ENCODE data around the gene NKX1-1.

Gene NKX1-1

GRCh38 chr4:1403591-1404572, 2.4 kb downstream of the NKX1-1 start:
- no peak overlapping the region for H2BK12ac ChIP-seq (ENCODE audit: low read length)
- no peak overlapping the region for H3K4me2 ChIP-seq (ENCODE audit: insufficient read depth, low read length, poor library complexity, severe bottlenecking)
- H3K36me3 ChIP-seq (replicated peaks in 1 of 2; ENCODE audit: control insufficient read depth in 2 of 2, insufficient read depth in 2 of 2, low read length in 2 of 2) = no peaks in the 10 kb centered on the region
- H2AK5ac ChIP-seq (ENCODE audit: low read depth, low read length) = peak overlapping the region; percentile 28
- peaks cover 0 to 15% of the 10 kb centered on the region in 2 donors for H3K9me3 ChIP-seq (replicated peaks in 1 of 2; ENCODE audit: control insufficient read depth in 2 of 2, insufficient read depth in 1 of 2, low read depth in 1 of 2, low read length in 2 of 2)
- no peaks in the 10 kb centered on the region for H3K4me1 ChIP-seq (ENCODE audit: control insufficient read depth in 2 of 2, insufficient read depth in 1 of 2, low read depth in 1 of 2, low read length in 2 of 2)
- H3K27ac ChIP-seq (replicated peaks; ENCODE audit: low read length) = no peak overlapping the region
- H2BK120ac ChIP-seq (ENCODE audit: low read depth, low read length) = no peak overlapping the region
- H3K9ac ChIP-seq (ENCODE audit: low read depth, low read length, poor library complexity) = peak overlapping the region; percentile 44
- no peak overlapping the region for H3K18ac ChIP-seq (ENCODE audit: low read length)
- no peak overlapping the region for H3K4me3 ChIP-seq (ENCODE audit: low read length in 2 of 2)
- no peak overlapping the region for H2AFZ ChIP-seq (ENCODE audit: low read length)
- H2BK5ac ChIP-seq (ENCODE audit: low read length) = no peak overlapping the region
- no peak overlapping the region for H3K14ac ChIP-seq (ENCODE audit: low read length)
- no CpG with 5 or more reads among the region's 107 CpGs for WGBS, 2 donors (ENCODE audit: extremely low coverage in 2 of 2, insufficient read length in 2 of 2, insufficient replicate concordance in 1 of 2)
- peaks cover 47 to 89% (median 72%) of the 10 kb centered on the region in 3 experiments for H3K27me3 ChIP-seq (ENCODE audit: control insufficient read depth in 3 of 3, insufficient read depth in 3 of 3, low read depth in 1 of 3, low read length in 3 of 3)
- peak overlapping the region; percentile 91 for H3K23ac ChIP-seq (ENCODE audit: low read depth, low read length, poor library complexity)
- no peak overlapping the region for H3K4ac ChIP-seq (ENCODE audit: low read length)
- no peak overlapping the region for H4K8ac ChIP-seq (ENCODE audit: low read depth, low read length)
- DNase-seq (ENCODE audit: low spot score) = no peak
- no peak overlapping the region for H2BK15ac ChIP-seq (ENCODE audit: low read length)
- no peak overlapping the region for H4K91ac ChIP-seq (ENCODE audit: low read depth, low read length, poor library complexity)
- peaks cover 3% of the 10 kb centered on the region for H3K79me1 ChIP-seq (ENCODE audit: low read depth, low read length)

DNA sequence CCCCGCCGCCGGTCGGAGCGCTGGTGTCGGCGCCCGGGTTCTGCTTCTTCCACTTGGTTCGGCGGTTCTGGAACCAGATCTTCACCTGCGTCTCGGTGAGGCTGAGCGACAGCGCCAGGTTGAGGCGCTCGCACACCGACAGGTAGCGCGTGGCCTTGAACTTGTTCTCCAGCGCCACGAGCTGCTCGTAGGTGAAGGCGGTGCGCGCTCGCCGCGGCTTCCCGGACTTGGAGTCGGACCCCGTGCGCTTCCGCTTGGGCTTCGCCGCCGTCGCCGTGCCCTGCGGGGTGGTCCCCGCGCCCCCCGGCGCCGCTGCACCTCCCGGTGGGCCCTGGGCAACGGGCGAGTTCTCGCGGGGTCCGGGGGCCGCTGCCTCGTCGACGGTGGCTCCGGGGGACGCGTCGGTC, 3.1 kb downstream of the NKX1-1 start:
- Histone ChIP-seq H3K4me3 (ENCODE audit: low read length in 2 of 2) (peak overlapping the region in 1 of 2 donors; percentile 33), H3K79me1 (ENCODE audit: low read depth, low read length) (peaks cover 3% of the 10 kb centered on the region), H3K23ac (ENCODE audit: low read depth, low read length, poor library complexity) (peak overlapping the region; percentile 91), H3K36me3 (replicated peaks in 1 of 2; ENCODE audit: control insufficient read depth in 2 of 2, insufficient read depth in 2 of 2, low read length in 2 of 2) (no peaks in the 10 kb centered on the region), H2AK5ac (ENCODE audit: low read depth, low read length) (no peak overlapping the region), H2BK12ac (ENCODE audit: low read length) (no peak overlapping the region), H3K14ac (ENCODE audit: low read length) (no peak overlapping the region), H3K27me3 (ENCODE audit: control insufficient read depth in 3 of 3, insufficient read depth in 3 of 3, low read depth in 1 of 3, low read length in 3 of 3) (peaks cover 40 to 82% (median 67%) of the 10 kb centered on the region in 3 experiments), H3K4me2 (ENCODE audit: insufficient read depth, low read length, poor library complexity, severe bottlenecking) (no peak overlapping the region), H2BK15ac (ENCODE audit: low read length) (no peak overlapping the region), H2BK120ac (ENCODE audit: low read depth, low read length) (no peak overlapping the region), H2AFZ (ENCODE audit: low read length) (no peak overlapping the region), H2BK5ac (ENCODE audit: low read length) (no peak overlapping the region), H3K4me1 (ENCODE audit: control insufficient read depth in 2 of 2, insufficient read depth in 1 of 2, low read depth in 1 of 2, low read length in 2 of 2) (no peaks in the 10 kb centered on the region), H4K91ac (ENCODE audit: low read depth, low read length, poor library complexity) (no peak overlapping the region), H3K4ac (ENCODE audit: low read length) (no peak overlapping the region), H3K9me3 (replicated peaks in 1 of 2; ENCODE audit: control insufficient read depth in 2 of 2, insufficient read depth in 1 of 2, low read depth in 1 of 2, low read length in 2 of 2) (peaks cover 5 to 18% of the 10 kb centered on the region in 2 donors), H3K27ac (replicated peaks; ENCODE audit: low read length) (no peak overlapping the region), H3K18ac (ENCODE audit: low read length) (no peak overlapping the region), H3K9ac (ENCODE audit: low read depth, low read length, poor library complexity) (no peak overlapping the region), H4K8ac (ENCODE audit: low read depth, low read length) (no peak overlapping the region)
- WGBS, 2 donors (ENCODE audit: extremely low coverage in 2 of 2, insufficient read length in 2 of 2, insufficient replicate concordance in 1 of 2) = no CpG with 5 or more reads among the region's 58 CpGs
- no peak for DNase-seq (ENCODE audit: low spot score)

DNA sequence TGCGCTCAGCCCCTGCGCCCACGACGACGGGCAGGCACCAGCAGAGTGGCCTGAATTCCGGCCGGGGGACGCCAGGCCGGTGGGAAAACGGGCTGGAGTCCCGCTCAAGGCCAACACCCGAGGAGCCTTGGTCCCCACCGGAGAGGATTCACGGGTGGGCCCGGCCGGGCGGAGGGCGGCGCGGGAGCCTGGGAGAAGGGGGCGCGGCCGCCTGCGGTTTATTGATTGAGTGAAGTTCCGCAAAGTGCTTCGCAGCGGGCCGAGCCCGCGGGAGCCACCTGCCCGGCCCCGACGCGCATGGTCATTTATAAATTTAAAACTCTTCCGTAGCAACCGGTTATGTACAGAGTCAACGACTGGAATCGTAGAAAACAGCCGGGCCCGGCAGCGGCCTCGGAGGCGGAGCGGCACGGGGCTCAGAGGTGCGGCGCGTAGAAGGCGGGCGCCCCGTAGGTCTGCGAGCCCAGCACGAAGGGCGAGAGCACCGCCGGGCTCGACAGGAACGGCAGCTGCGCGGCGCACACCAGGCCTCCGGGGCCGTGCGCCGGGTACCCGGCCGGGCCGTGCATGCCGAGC, 3.6 kb downstream of the NKX1-1 start:
- Histone ChIP-seq H2BK5ac (ENCODE audit: low read length) (no peak overlapping the region), H2AK5ac (ENCODE audit: low read depth, low read length) (no peak overlapping the region), H3K27ac (replicated peaks; ENCODE audit: low read length) (no peak overlapping the region), H2BK12ac (ENCODE audit: low read length) (peak overlapping the region; percentile 10), H3K18ac (ENCODE audit: low read length) (peak overlapping the region; percentile 64), H3K9me3 (replicated peaks in 1 of 2; ENCODE audit: control insufficient read depth in 2 of 2, insufficient read depth in 1 of 2, low read depth in 1 of 2, low read length in 2 of 2) (peaks cover 5 to 17% of the 10 kb centered on the region in 2 donors), H3K79me1 (ENCODE audit: low read depth, low read length) (peaks cover 3% of the 10 kb centered on the region), H4K8ac (ENCODE audit: low read depth, low read length) (no peak overlapping the region), H2BK15ac (ENCODE audit: low read length) (no peak overlapping the region), H3K4me1 (ENCODE audit: control insufficient read depth in 2 of 2, insufficient read depth in 1 of 2, low read depth in 1 of 2, low read length in 2 of 2) (no peaks in the 10 kb centered on the region), H3K4me2 (ENCODE audit: insufficient read depth, low read length, poor library complexity, severe bottlenecking) (no peak overlapping the region), H3K23ac (ENCODE audit: low read depth, low read length, poor library complexity) (peak overlapping the region; percentile 81), H3K14ac (ENCODE audit: low read length) (no peak overlapping the region), H3K36me3 (replicated peaks in 1 of 2; ENCODE audit: control insufficient read depth in 2 of 2, insufficient read depth in 2 of 2, low read length in 2 of 2) (no peaks in the 10 kb centered on the region), H3K27me3 (ENCODE audit: control insufficient read depth in 3 of 3, insufficient read depth in 3 of 3, low read depth in 1 of 3, low read length in 3 of 3) (peaks cover 36 to 77% (median 61%) of the 10 kb centered on the region in 3 experiments), H3K4me3 (ENCODE audit: low read length in 2 of 2) (no peak overlapping the region), H2AFZ (ENCODE audit: low read length) (no peak overlapping the region), H3K9ac (ENCODE audit: low read depth, low read length, poor library complexity) (no peak overlapping the region), H3K4ac (ENCODE audit: low read length) (no peak overlapping the region), H2BK120ac (ENCODE audit: low read depth, low read length) (no peak overlapping the region), H4K91ac (ENCODE audit: low read depth, low read length, poor library complexity) (no peak overlapping the region)
- WGBS, 2 donors (ENCODE audit: extremely low coverage in 2 of 2, insufficient read length in 2 of 2, insufficient replicate concordance in 1 of 2) = no CpG with 5 or more reads among the region's 69 CpGs
- DNase-seq (ENCODE audit: low spot score) = no peak

GRCh38 chr4:1402021-1402515, 4.2 kb downstream of the NKX1-1 start:
- peak overlapping the region; percentile 81 for H3K23ac ChIP-seq (ENCODE audit: low read depth, low read length, poor library complexity)
- H3K27me3 ChIP-seq (ENCODE audit: control insufficient read depth in 3 of 3, insufficient read depth in 3 of 3, low read depth in 1 of 3, low read length in 3 of 3) = peaks cover 30 to 72% (median 56%) of the 10 kb centered on the region in 3 experiments
- H2AK5ac ChIP-seq (ENCODE audit: low read depth, low read length) = peak overlapping the region; percentile 37
- H2BK5ac ChIP-seq (ENCODE audit: low read length) = no peak overlapping the region
- H3K79me1 ChIP-seq (ENCODE audit: low read depth, low read length) = peaks cover 3% of the 10 kb centered on the region
- H3K4me1 ChIP-seq (ENCODE audit: control insufficient read depth in 2 of 2, insufficient read depth in 1 of 2, low read depth in 1 of 2, low read length in 2 of 2) = no peaks in the 10 kb centered on the region
- H3K27ac ChIP-seq (replicated peaks; ENCODE audit: low read length) = no peak overlapping the region
- H2AFZ ChIP-seq (ENCODE audit: low read length) = no peak overlapping the region
- peaks cover 8 to 20% of the 10 kb centered on the region in 2 donors for H3K9me3 ChIP-seq (replicated peaks in 1 of 2; ENCODE audit: control insufficient read depth in 2 of 2, insufficient read depth in 1 of 2, low read depth in 1 of 2, low read length in 2 of 2)
- no peak overlapping the region for H3K9ac ChIP-seq (ENCODE audit: low read depth, low read length, poor library complexity)
- no peaks in the 10 kb centered on the region for H3K36me3 ChIP-seq (replicated peaks in 1 of 2; ENCODE audit: control insufficient read depth in 2 of 2, insufficient read depth in 2 of 2, low read length in 2 of 2)
- no peak overlapping the region for H4K8ac ChIP-seq (ENCODE audit: low read depth, low read length)
- no peak for DNase-seq (ENCODE audit: low spot score)
- H2BK15ac ChIP-seq (ENCODE audit: low read length) = no peak overlapping the region
- H2BK120ac ChIP-seq (ENCODE audit: low read depth, low read length) = no peak overlapping the region
- peak overlapping the region; percentile 64 for H3K18ac ChIP-seq (ENCODE audit: low read length)
- H3K14ac ChIP-seq (ENCODE audit: low read length) = no peak overlapping the region
- WGBS, 2 donors (ENCODE audit: extremely low coverage in 2 of 2, insufficient read length in 2 of 2, insufficient replicate concordance in 1 of 2) = no CpG with 5 or more reads among the region's 24 CpGs
- H2BK12ac ChIP-seq (ENCODE audit: low read length) = peak overlapping the region; percentile 10
- H4K91ac ChIP-seq (ENCODE audit: low read depth, low read length, poor library complexity) = no peak overlapping the region
- H3K4ac ChIP-seq (ENCODE audit: low read length) = no peak overlapping the region
- no peak overlapping the region for H3K4me2 ChIP-seq (ENCODE audit: insufficient read depth, low read length, poor library complexity, severe bottlenecking)
- H3K4me3 ChIP-seq (ENCODE audit: low read length in 2 of 2) = no peak overlapping the region

Measured in neuronal stem cell (in vitro differentiated cells).